GM18499 (cell line): ENCODE measurements around the gene OTULIN.

Experiments used
- ATAC-seq: cut with Tn5 transposase; IDR thresholded peaks from one replicate; pipeline ENCODE4 v1.9.1; 2021; ENCODE audit warnings: moderate number of reproducible peaks; ENCODE audit not compliant: insufficient read depth, unreplicated experiment

Gene OTULIN

GRCh38 chr5:14667290-14667689 is 2.8 kb downstream of the OTULIN start:
- ATAC-seq, result no peak

GRCh38 chr5:14667770-14668169 is 3.3 kb downstream of the OTULIN start:
- no peak for ATAC-seq

GRCh38 chr5:14668181-14668591 is 3.7 kb downstream of the OTULIN start:
- ATAC-seq, result no peak

- ATAC-seq, result no peak
Measured at GRCh38 chr5:14669415-14669814, 4.9 kb downstream of the OTULIN start.

- no peak for ATAC-seq
Measured at GRCh38 chr5:14669975-14670374, 5.5 kb downstream of the OTULIN start.

- ATAC-seq, result no peak
Measured at GRCh38 chr5:14671414-14671813, 6.9 kb downstream of the OTULIN start.

GRCh38 chr5:14672082-14672481 is 7.6 kb downstream of the OTULIN start:
- ATAC-seq, result no peak

GRCh38 chr5:14672484-14673394 is 8.2 kb downstream of the OTULIN start:
- no peak for ATAC-seq

- ATAC-seq, result no peak
Measured at GRCh38 chr5:14673443-14673842, 8.9 kb downstream of the OTULIN start.

- ATAC-seq, result peak; percentile 2
Measured at GRCh38 chr5:14674983-14675854, 10.7 kb downstream of the OTULIN start.

GRCh38 chr5:14675865-14676300 is 11.4 kb downstream of the OTULIN start:
- ATAC-seq, result peak; percentile 41

- peak; percentile 20 for ATAC-seq
Measured at GRCh38 chr5:14676320-14676719, 11.8 kb downstream of the OTULIN start.

GRCh38 chr5:14678773-14679334 is 14.3 kb downstream of the OTULIN start:
- no peak for ATAC-seq

- no peak for ATAC-seq
Measured at GRCh38 chr5:14679595-14679994, 15.1 kb downstream of the OTULIN start.

GRCh38 chr5:14681236-14681752 is 16.8 kb downstream of the OTULIN start:
- no peak for ATAC-seq

GRCh38 chr5:14683906-14684455 is 19.5 kb downstream of the OTULIN start:
- no peak for ATAC-seq

GRCh38 chr5:14684757-14685156 is 20.2 kb downstream of the OTULIN start:
- ATAC-seq, result no peak

GRCh38 chr5:14685757-14686156 is 21.2 kb downstream of the OTULIN start:
- ATAC-seq, result peak; percentile 85

GRCh38 chr5:14686517-14686916 is 22.0 kb downstream of the OTULIN start:
- no peak for ATAC-seq

- no peak for ATAC-seq
Measured at GRCh38 chr5:14687023-14687665, 22.6 kb downstream of the OTULIN start.
